ENCODE data around the gene DDX49. TPM values are rescaled to one million over a fixed set of nuclear protein-coding genes. Genes with fewer than 3 reads are reported as not detected.

Gene DDX49
- total and polyA plus RNA-seq, 2 donors from 2014 or later = 39.5 to 40.6 TPM

- no peak for FAIRE-seq
- H3K4me3 ChIP-seq (ENCODE audit: low read length in 3 of 3) = no peak overlapping the region
- TF ChIP-seq, protein P1, sequence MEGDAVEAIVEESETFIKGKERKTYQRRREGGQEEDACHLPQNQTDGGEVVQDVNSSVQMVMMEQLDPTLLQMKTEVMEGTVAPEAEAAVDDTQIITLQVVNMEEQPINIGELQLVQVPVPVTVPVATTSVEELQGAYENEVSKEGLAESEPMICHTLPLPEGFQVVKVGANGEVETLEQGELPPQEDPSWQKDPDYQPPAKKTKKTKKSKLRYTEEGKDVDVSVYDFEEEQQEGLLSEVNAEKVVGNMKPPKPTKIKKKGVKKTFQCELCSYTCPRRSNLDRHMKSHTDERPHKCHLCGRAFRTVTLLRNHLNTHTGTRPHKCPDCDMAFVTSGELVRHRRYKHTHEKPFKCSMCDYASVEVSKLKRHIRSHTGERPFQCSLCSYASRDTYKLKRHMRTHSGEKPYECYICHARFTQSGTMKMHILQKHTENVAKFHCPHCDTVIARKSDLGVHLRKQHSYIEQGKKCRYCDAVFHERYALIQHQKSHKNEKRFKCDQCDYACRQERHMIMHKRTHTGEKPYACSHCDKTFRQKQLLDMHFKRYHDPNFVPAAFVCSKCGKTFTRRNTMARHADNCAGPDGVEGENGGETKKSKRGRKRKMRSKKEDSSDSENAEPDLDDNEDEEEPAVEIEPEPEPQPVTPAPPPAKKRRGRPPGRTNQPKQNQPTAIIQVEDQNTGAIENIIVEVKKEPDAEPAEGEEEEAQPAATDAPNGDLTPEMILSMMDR (IDR thresholded peaks at IDR 0.05; ENCODE audit: borderline replicate concordance, extremely low read depth, insufficient read depth) = no peak
- no peaks in the 10 kb centered on the region for H3K9me3 ChIP-seq (ENCODE audit: control insufficient read depth in 2 of 3, insufficient read depth in 1 of 3, low read length in 3 of 3)
- H3K27ac ChIP-seq (ENCODE audit: low read depth in 2 of 2, low read length in 2 of 2) = no peak overlapping the region
- H3K4me1 ChIP-seq (ENCODE audit: control insufficient read depth in 2 of 3, insufficient read depth in 2 of 3, low read depth in 1 of 3, low read length in 3 of 3) = peaks cover 0 to 4% (median 3%) of the 10 kb centered on the region in 3 donors
- no peaks in the 10 kb centered on the region for H3K36me3 ChIP-seq (ENCODE audit: control insufficient read depth in 2 of 3, insufficient read depth in 3 of 3, low read length in 3 of 3)
- no peaks in the 10 kb centered on the region for H3K27me3 ChIP-seq (ENCODE audit: control insufficient read depth, insufficient read depth, low read length)
- intact Hi-C loops (cut with DNase I) = no loop called here
- DNase-seq = no peak
- no peak overlapping the region for H3K9ac ChIP-seq (ENCODE audit: low read length in 3 of 3)
Observed at GRCh38 chr19:18939163-18939562, 19.6 kb downstream of the DDX49 start.

DNA sequence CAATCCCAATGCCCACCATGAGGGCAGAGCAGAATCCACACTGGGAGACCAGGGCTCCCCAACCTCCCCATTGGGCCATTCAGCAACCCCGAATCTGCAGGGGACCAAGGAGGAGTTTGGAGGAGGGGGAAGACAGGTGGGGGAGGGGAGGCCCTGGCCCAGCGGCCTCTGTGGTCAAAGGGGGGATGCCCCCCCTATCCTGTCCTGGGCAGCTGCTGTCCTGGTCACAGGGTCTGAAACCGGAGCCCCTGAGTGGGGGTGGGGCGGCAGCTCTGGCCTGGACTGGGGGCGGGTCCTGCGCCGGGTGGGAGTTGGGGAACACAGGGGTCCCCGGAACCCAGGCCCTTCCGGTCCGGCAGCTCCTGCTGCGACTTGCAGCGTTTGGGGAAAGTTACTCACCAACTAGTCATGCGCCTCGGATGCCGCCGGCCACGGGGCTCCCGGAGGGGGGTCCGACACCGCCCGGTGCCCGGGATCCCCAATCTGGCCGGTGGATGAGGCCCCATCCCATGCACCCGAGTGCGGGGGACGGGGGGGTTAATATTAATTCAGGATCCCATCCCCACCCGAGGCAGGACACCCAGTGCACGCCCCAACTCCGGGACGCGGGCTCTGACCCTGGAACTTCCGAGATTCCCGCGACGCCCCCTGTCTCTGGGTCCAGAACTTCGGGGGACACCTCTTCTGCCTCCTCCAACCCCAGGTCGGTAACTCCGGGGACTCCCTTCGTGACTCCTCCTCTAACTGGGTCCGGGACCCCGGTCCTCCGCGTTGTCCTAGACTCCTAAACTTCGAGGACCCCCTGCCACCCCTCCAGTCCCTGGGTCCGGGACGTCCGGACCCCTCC is 20.6 kb downstream of the DDX49 start:
- peak overlapping the region in 2 of 3 donors; percentile 67 to 69 for H3K9ac ChIP-seq (ENCODE audit: low read length in 3 of 3)
- peak overlapping the region; percentile 51 to 69 (median 56) for H3K4me3 ChIP-seq (ENCODE audit: low read length in 3 of 3)
- DNase-seq = peak; percentile 80 to 92 (median 87)
- no peaks in the 10 kb centered on the region for H3K27me3 ChIP-seq (ENCODE audit: control insufficient read depth, insufficient read depth, low read length)
- no peaks in the 10 kb centered on the region for H3K9me3 ChIP-seq (ENCODE audit: control insufficient read depth in 2 of 3, insufficient read depth in 1 of 3, low read length in 3 of 3)
- intact Hi-C loops (cut with DNase I) = no loop called here
- no peaks in the 10 kb centered on the region for H3K36me3 ChIP-seq (ENCODE audit: control insufficient read depth in 2 of 3, insufficient read depth in 3 of 3, low read length in 3 of 3)
- peak overlapping the region; percentile 32 for H3K27ac ChIP-seq (ENCODE audit: low read depth in 2 of 2, low read length in 2 of 2)
- peaks cover 0 to 4% (median 3%) of the 10 kb centered on the region in 3 donors for H3K4me1 ChIP-seq (ENCODE audit: control insufficient read depth in 2 of 3, insufficient read depth in 2 of 3, low read depth in 1 of 3, low read length in 3 of 3)
- FAIRE-seq = no peak
- TF ChIP-seq, protein P1 (IDR thresholded peaks at IDR 0.05; ENCODE audit: borderline replicate concordance, extremely low read depth, insufficient read depth) = no peak

DNA sequence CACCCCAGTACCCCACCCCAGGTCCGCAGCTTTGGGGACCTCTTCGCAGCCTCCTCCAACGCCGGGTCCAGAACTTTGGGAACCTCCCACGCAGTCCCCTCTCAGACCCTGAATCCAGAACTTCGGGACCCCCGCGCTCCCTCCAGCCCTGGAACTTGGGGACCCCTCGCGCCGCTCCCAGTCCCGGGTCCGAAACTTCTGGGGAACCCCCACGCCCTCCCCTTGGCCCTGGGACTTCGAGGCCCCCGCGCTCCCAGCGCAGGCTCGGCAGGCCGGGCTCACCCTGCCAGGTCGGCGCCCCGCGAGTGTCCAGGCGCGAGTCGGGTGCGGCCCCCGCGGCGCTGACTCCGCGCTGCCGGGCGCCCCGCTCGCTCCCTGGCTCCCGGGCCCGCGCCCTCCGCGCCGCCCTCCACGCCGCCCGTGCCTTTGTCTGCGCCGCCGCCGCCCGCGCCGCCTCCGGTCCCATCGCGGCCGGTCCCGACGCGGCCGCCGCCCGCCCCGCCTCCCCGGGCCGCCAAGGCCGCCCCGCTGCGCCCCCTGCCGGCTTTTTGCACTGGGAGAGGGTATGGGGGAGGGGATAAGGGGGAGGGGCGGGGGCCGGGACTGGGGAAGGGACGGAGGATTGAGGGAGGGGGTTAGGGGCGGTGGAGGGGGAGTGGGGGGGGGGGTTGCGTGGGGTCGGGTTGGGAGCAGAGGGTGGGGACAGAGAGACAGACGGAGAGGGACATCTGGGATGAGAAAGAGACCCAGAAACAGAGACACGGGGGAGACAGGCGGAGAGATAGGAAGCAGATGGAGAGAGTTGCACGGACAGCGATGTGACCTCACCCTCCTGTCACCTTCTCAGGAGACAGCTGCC is 21.5 kb downstream of the DDX49 start, which contains the start of gene HOMER3:
TSS of gene HOMER3 (minus strand) at position 449 of the 859 bp plus-strand sequence. CDS start 2,235 bp downstream, outside the sequence.
- DNase-seq (peak; percentile 82 to 91 (median 89)), FAIRE-seq (no peak)
- intact Hi-C loops (cut with DNase I) = no loop called here
- H3K9me3 ChIP-seq (ENCODE audit: control insufficient read depth in 2 of 3, insufficient read depth in 1 of 3, low read length in 3 of 3) = no peaks in the 10 kb centered on the region
- no peaks in the 10 kb centered on the region for H3K36me3 ChIP-seq (ENCODE audit: control insufficient read depth in 2 of 3, insufficient read depth in 3 of 3, low read length in 3 of 3)
- H3K9ac ChIP-seq (ENCODE audit: low read length in 3 of 3) = peak within 1 kb of the TSS in 2 of 3 donors; percentile 67 to 69
- H3K27ac ChIP-seq (ENCODE audit: low read depth in 2 of 2, low read length in 2 of 2) = peak within 1 kb of the TSS in 1 of 2 donors; percentile 32
- no peaks in the 10 kb centered on the region for H3K27me3 ChIP-seq (ENCODE audit: control insufficient read depth, insufficient read depth, low read length)
- TF ChIP-seq, protein P1 (IDR thresholded peaks at IDR 0.05; ENCODE audit: borderline replicate concordance, extremely low read depth, insufficient read depth) = no peak
- H3K4me3 ChIP-seq (ENCODE audit: low read length in 3 of 3) = peak within 1 kb of the TSS; percentile 51 to 69 (median 56)
- peaks cover 0 to 4% (median 3%) of the 10 kb centered on the region in 3 donors for H3K4me1 ChIP-seq (ENCODE audit: control insufficient read depth in 2 of 3, insufficient read depth in 2 of 3, low read depth in 1 of 3, low read length in 3 of 3)
